Brain microvascular endothelial cell (primary cell): ENCODE results near the gene SF3B2.

Experiments
- DNase-seq: peaks from one replicate; pipeline ENCODE4 v3.0.0-alpha.2; 2020
- H3K27ac ChIP-seq: fragments of 250-450 bp; sonication (Bioruptor Pico); 2 replicates; pipeline ENCODE4 v1.5.1; 2020; ENCODE audit warnings: mild to moderate bottlenecking, moderate library complexity
- H3K27me3 ChIP-seq: fragments of 250-450 bp; sonication (Bioruptor Pico); replicated peaks from 2 replicates; pipeline ENCODE4 v1.5.1; 2020; ENCODE audit warnings: mild to moderate bottlenecking
- H3K36me3 ChIP-seq: fragments of 250-450 bp; sonication (Bioruptor Pico); replicated peaks from 2 replicates; pipeline ENCODE4 v1.5.1; 2020; ENCODE audit warnings: mild to moderate bottlenecking
- H3K4me3 ChIP-seq: 2 replicates; pipeline ENCODE4 v1.5.1; 2011; ENCODE audit warnings: low read depth, mild to moderate bottlenecking, control low read depth, low read length, moderate library complexity
- in situ Hi-C: cut with HindIII; loops from 2 replicates; pipeline ENCODE4 v1.10.0; 2017; ENCODE audit warnings: low sequenced_read_pairs, low pct_ligation_motif_present
- TF ChIP-seq, protein P1 (sequence below): IDR thresholded peaks from 2 replicates; pipeline ENCODE4 v1.5.1; 2011; ENCODE audit warnings: low read depth, mild to moderate bottlenecking, moderate library complexity, low read length, control low read depth, inconsistent platforms; ENCODE audit errors: missing control alignments

Gene SF3B2

GRCh38 chr11:66011785-66012303 is 40.3 kb upstream of the SF3B2 start, which contains the start of gene CST6:
TSS of gene CST6 (plus strand) at chr11:66012008. CDS start at chr11:66012045, 37 bp downstream.
- TF ChIP-seq, protein P1, sequence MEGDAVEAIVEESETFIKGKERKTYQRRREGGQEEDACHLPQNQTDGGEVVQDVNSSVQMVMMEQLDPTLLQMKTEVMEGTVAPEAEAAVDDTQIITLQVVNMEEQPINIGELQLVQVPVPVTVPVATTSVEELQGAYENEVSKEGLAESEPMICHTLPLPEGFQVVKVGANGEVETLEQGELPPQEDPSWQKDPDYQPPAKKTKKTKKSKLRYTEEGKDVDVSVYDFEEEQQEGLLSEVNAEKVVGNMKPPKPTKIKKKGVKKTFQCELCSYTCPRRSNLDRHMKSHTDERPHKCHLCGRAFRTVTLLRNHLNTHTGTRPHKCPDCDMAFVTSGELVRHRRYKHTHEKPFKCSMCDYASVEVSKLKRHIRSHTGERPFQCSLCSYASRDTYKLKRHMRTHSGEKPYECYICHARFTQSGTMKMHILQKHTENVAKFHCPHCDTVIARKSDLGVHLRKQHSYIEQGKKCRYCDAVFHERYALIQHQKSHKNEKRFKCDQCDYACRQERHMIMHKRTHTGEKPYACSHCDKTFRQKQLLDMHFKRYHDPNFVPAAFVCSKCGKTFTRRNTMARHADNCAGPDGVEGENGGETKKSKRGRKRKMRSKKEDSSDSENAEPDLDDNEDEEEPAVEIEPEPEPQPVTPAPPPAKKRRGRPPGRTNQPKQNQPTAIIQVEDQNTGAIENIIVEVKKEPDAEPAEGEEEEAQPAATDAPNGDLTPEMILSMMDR = no peak
- in situ Hi-C loops = no loop called here
- Histone ChIP-seq H3K27me3 (no peaks in the 10 kb centered on the region), H3K36me3 (no peaks in the 10 kb centered on the region), H3K4me3 (no peak within 1 kb of the TSS), H3K27ac (no peak within 1 kb of the TSS)
- no peak for DNase-seq

- no peak overlapping the region for H3K27ac ChIP-seq
- TF ChIP-seq, protein P1 = no peak
- no peak overlapping the region for H3K4me3 ChIP-seq
- H3K36me3 ChIP-seq = no peaks in the 10 kb centered on the region
- no peaks in the 10 kb centered on the region for H3K27me3 ChIP-seq
- in situ Hi-C loops = no loop called here
- DNase-seq = no peak
Observed at GRCh38 chr11:66012371-66012945, 39.7 kb upstream of the SF3B2 start.

- Histone ChIP-seq H3K4me3 (no peak overlapping the region), H3K27ac (no peak overlapping the region), H3K36me3 (no peaks in the 10 kb centered on the region), H3K27me3 (no peaks in the 10 kb centered on the region)
- in situ Hi-C loops = no loop called here
- TF ChIP-seq, protein P1 = no peak
- DNase-seq = no peak
Observed at GRCh38 chr11:66012946-66013761, 39.0 kb upstream of the SF3B2 start.

- TF ChIP-seq, protein P1 = no peak
- Histone ChIP-seq H3K36me3 (no peaks in the 10 kb centered on the region), H3K27me3 (no peaks in the 10 kb centered on the region), H3K27ac (no peak overlapping the region), H3K4me3 (no peak overlapping the region)
- in situ Hi-C loops = no loop called here
- no peak for DNase-seq
Observed at GRCh38 chr11:66013762-66014100, 38.4 kb upstream of the SF3B2 start.

GRCh38 chr11:66014804-66015453 is 37.2 kb upstream of the SF3B2 start:
- H3K27ac ChIP-seq = no peak overlapping the region
- H3K36me3 ChIP-seq = no peaks in the 10 kb centered on the region
- TF ChIP-seq, protein P1 = no peak
- no peaks in the 10 kb centered on the region for H3K27me3 ChIP-seq
- no peak for DNase-seq
- no peak overlapping the region for H3K4me3 ChIP-seq
- in situ Hi-C loops = no loop called here
